Prostate gland (tissue), 2 donors: Measurements from ENCODE around the gene GNA12. TPM values are rescaled to one million over a fixed set of nuclear protein-coding genes. Genes with fewer than 3 reads are reported as not detected.

Experiments
- DNase-seq: peaks from one replicate; pipeline ENCODE4 v3.0.0-alpha.2; 2019; ENCODE audit warnings: low spot score
- H3K27ac ChIP-seq, 2 donors: fragments of 200-600 bp; sonication (generic); 2 replicates each; pipeline ENCODE4 v1.5.1; 2017 to 2019
- H3K27me3 ChIP-seq: fragments of 200-600 bp; sonication (generic); replicated peaks from 2 replicates; pipeline ENCODE4 v1.5.1; 2019; ENCODE audit not compliant: insufficient read depth
- H3K36me3 ChIP-seq, 2 donors: fragments of 200-600 bp; sonication (generic); 1 replicate in 1 of 2; 2 replicates in 1 of 2; pipeline versions ENCODE4 v1.5.1 to v1.8.1; 2017 to 2019
- H3K4me1 ChIP-seq: fragments of 200-600 bp; sonication (generic); replicated peaks from 2 replicates; pipeline ENCODE4 v1.5.1; 2019
- H3K4me3 ChIP-seq, 2 donors: fragments of 200-600 bp; sonication (generic); 2 replicates each; pipeline ENCODE4 v1.5.1; 2017 to 2019
- H3K9me3 ChIP-seq: fragments of 200-600 bp; sonication (generic); 2 replicates; pipeline ENCODE4 v1.5.1; 2017
- CTCF ChIP-seq, 4 experiments: fragments of 200-600 bp in 2 of 4; fragments of 450-650 bp in 2 of 4; sonication (generic) in 2 of 4; IDR thresholded peaks; 1 replicate in 3 of 4; 2 replicates in 1 of 4; pipeline ENCODE4 v1.5.1; 2016 to 2019; ENCODE audit warnings: antibody characterized with exemption in 4 of 4, mild to moderate bottlenecking in 2 of 4, moderate library complexity in 2 of 4
- POLR2A ChIP-seq: fragments of 450-650 bp; IDR thresholded peaks from one replicate; pipeline ENCODE4 v1.6.1; 2016; ENCODE audit warnings: antibody characterized with exemption, mild to moderate bottlenecking
- POLR2AphosphoS5 ChIP-seq: sonication (generic); formaldehyde crosslinking; IDR thresholded peaks from one replicate; pipeline ENCODE4 v1.6.1; 2017; ENCODE audit warnings: antibody characterized with exemption
- WGBS: methylation state at CpG from one replicate; pipeline ENCODE4 v1.1.5; 2018; 5-methylcytosine and 5-hydroxymethylcytosine counted together
- intact Hi-C: fragments of 100-400 bp; cut with DNase I; formaldehyde crosslinking; loops from one replicate; pipeline ENCODE4 v1.14.2; 2022
- total RNA-seq, 2 donors: library from RNA; depleted of rRNA; stranded (reverse); fragments of >200 nt; gene quantifications; one replicate each; pipeline ENCODE4 v1.1.0, GENCODE V29; 2016

The GNA12 gene
- total RNA-seq, 2 donors from 2014 or later: 22.6 to 102 TPM

- H3K4me1 ChIP-seq: no peaks in the 10 kb centered on the region
- no peaks in the 10 kb centered on the region for H3K36me3 ChIP-seq
- 75% methylated on average over 21 of the region's 23 CpGs for WGBS
- intact Hi-C loops: no loop called here
- no peak for DNase-seq
- H3K4me3 ChIP-seq: no peak overlapping the region
- no peak overlapping the region for H3K27ac ChIP-seq
- peaks cover 8% of the 10 kb centered on the region for H3K27me3 ChIP-seq
- no peak for TF ChIP-seq POLR2AphosphoS5
- TF ChIP-seq POLR2A: no peak
- TF ChIP-seq CTCF (IDR thresholded peaks at IDR 0.05): no peak
- H3K9me3 ChIP-seq: no peaks in the 10 kb centered on the region
Measured at GRCh38 chr7:2689951-2690705, 154.0 kb downstream of the GNA12 start.

GRCh38 chr7:2689343-2689847, 154.7 kb downstream of the GNA12 start:
- WGBS: 77% methylated on average over 16 of the region's 16 CpGs
- no peak for DNase-seq
- Histone ChIP-seq H3K27ac (no peak overlapping the region), H3K4me3 (no peak overlapping the region), H3K9me3 (no peaks in the 10 kb centered on the region), H3K27me3 (peaks cover 8% of the 10 kb centered on the region), H3K36me3 (no peaks in the 10 kb centered on the region), H3K4me1 (no peaks in the 10 kb centered on the region)
- TF ChIP-seq POLR2AphosphoS5 (no peak), CTCF (IDR thresholded peaks at IDR 0.05) (no peak), POLR2A (no peak)
- intact Hi-C loops: no loop called here

- Histone ChIP-seq H3K9me3 (no peaks in the 10 kb centered on the region), H3K36me3 (no peaks in the 10 kb centered on the region), H3K27me3 (peaks cover 8% of the 10 kb centered on the region), H3K27ac (no peak overlapping the region), H3K4me1 (no peaks in the 10 kb centered on the region), H3K4me3 (peak overlapping the region in 1 of 2 donors; percentile 28)
- 15% methylated on average over 39 of the region's 62 CpGs for WGBS
- no peak for DNase-seq
- TF ChIP-seq CTCF (IDR thresholded peaks at IDR 0.05): no peak
- no peak for TF ChIP-seq POLR2AphosphoS5
- no peak for TF ChIP-seq POLR2A
- intact Hi-C loops: no loop called here
Measured at GRCh38 chr7:2688409-2689342, 155.4 kb downstream of the GNA12 start.

GRCh38 chr7:2687881-2688318, 156.2 kb downstream of the GNA12 start, which contains the start of gene AMZ1:
TSS of gene AMZ1 (plus strand) at chr7:2688202. CDS start at chr7:2700452, 12,250 bp downstream.
- peaks cover 8% of the 10 kb centered on the region for H3K27me3 ChIP-seq
- no peaks in the 10 kb centered on the region for H3K9me3 ChIP-seq
- H3K4me3 ChIP-seq: peak within 1 kb of the TSS in 1 of 2 donors; percentile 28
- no peak for DNase-seq
- intact Hi-C loops: no loop called here
- TF ChIP-seq POLR2A (no peak), CTCF (IDR thresholded peaks at IDR 0.05) (no peak), POLR2AphosphoS5 (no peak)
- WGBS: 14% methylated on average over 9 of the region's 41 CpGs
- no peaks in the 10 kb centered on the region for H3K4me1 ChIP-seq
- no peak within 1 kb of the TSS for H3K27ac ChIP-seq
- H3K36me3 ChIP-seq: no peaks in the 10 kb centered on the region
